Heart left ventricle (tissue), 16 donors: ENCODE results near the gene NRBF2. TPM values are rescaled to one million over a fixed set of nuclear protein-coding genes. Genes with fewer than 3 reads are reported as not detected.

ENCODE experiments used
- ATAC-seq, 4 donors: fragments of 200-7000 bp; cut with Tn5 transposase; one replicate each; pipeline ENCODE4 v1.9.1; 2020 to 2022; ENCODE audit warnings: moderate library complexity in 4 of 4, mild to moderate bottlenecking in 3 of 4, moderate number of reproducible peaks in 1 of 4
- DNase-seq, 5 donors: peaks; one replicate each; pipeline ENCODE4 v3.0.0-alpha.2; 2020
- H3K27ac ChIP-seq, 12 donors: fragments of 200-600 bp; sonication (generic) in 4 of 12; one replicate each; pipeline versions ENCODE4 v1.5.0 to v1.8.0; 2016 to 2022; ENCODE audit warnings: mild to moderate bottlenecking in 2 of 12
- H3K27me3 ChIP-seq, 9 donors: fragments of 200-600 bp; sonication (generic) in 2 of 9; one replicate each; pipeline versions ENCODE4 v1.5.1 to v1.8.0; 2016 to 2022; ENCODE audit warnings: mild to moderate bottlenecking in 3 of 9
- H3K36me3 ChIP-seq, 9 donors: fragments of 200-600 bp; sonication (generic) in 2 of 9; one replicate each; pipeline versions ENCODE4 v1.5.0 to v1.8.0; 2018 to 2022; ENCODE audit warnings: mild to moderate bottlenecking in 2 of 9
- H3K4me1 ChIP-seq, 12 donors: fragments of 200-600 bp; sonication (generic) in 4 of 12; one replicate each; pipeline versions ENCODE4 v1.5.0 to v1.8.0; 2016 to 2022; ENCODE audit warnings: mild to moderate bottlenecking in 3 of 12
- H3K4me3 ChIP-seq, 12 donors: fragments of 200-600 bp; sonication (generic) in 4 of 12; one replicate each; pipeline versions ENCODE4 v1.5.0 to v1.8.0; 2017 to 2022; ENCODE audit warnings: mild to moderate bottlenecking in 9 of 12, moderate library complexity in 4 of 12
- H3K9me3 ChIP-seq, 12 donors: fragments of 200-600 bp; sonication (generic) in 4 of 12; one replicate each; pipeline versions ENCODE4 v1.5.0 to v1.8.0; 2016 to 2022; ENCODE audit warnings: mild to moderate bottlenecking in 1 of 12
- POLR2A ChIP-seq, 2 donors: fragments of 450-650 bp; IDR thresholded peaks; one replicate each; pipeline ENCODE4 v1.6.1; 2017; ENCODE audit warnings: antibody characterized with exemption in 2 of 2, mild to moderate bottlenecking in 2 of 2, moderate library complexity in 2 of 2
- WGBS, 4 donors: extraction: QIAGEN DNeasy Blood & Tissue Kit in 2 of 4; methylation state at CpG; one replicate each; pipeline versions ENCODE4 v1.1.5 to v1.1.7; 2013 to 2018; 5-methylcytosine and 5-hydroxymethylcytosine counted together
- intact Hi-C, 10 donors: fragments of 100-400 bp; cut with DNase I; formaldehyde crosslinking; loops; one replicate each; pipeline versions ENCODE4 v1.11.1 to v1.14.2; 2022
- polyA plus RNA-seq, 2 donors: library from polyadenylated mRNA; stranded (reverse); fragments of 200-250 nt; gene quantifications; one replicate each; pipeline ENCODE4 v1.2.3, GENCODE V29; 2013
- total RNA-seq, 9 donors: library from RNA; depleted of rRNA in 2 of 9; stranded (reverse); fragments of >200 nt in 2 of 9; fragmentation: NEBNext Ultra II Directional in 3 of 9; extraction: Animal tissue kit (Norgen Biotek cat#: 25700) in 3 of 9; gene quantifications; one replicate each; pipeline versions ENCODE4 v1.1.0 to v1.2.4, GENCODE V29; 2016 to 2023
- TF ChIP-seq, protein P1 (sequence below), 12 donors: fragments of 200-600 bp; sonication (generic) in 4 of 12; IDR thresholded peaks; one replicate each; pipeline versions ENCODE4 v1.5.0 to v1.8.0; 2018 to 2022; ENCODE audit warnings: antibody characterized with exemption in 12 of 12, mild to moderate bottlenecking in 5 of 12
- donor health status: ischemic (EF 13 %, LVEDD 7.1; RV severe dilation, severe dysfunction).
- donor health status: healthy with polysubstance abuse.
- donor health status: DM: no; HTN: yes; CAD: no.
- donor health status: DM: no; HTN: no; CAD: no.
- donor health status: ischemic (EF 25% LVEDD 6.9; RV normal size, moderate dysfunction).
- donor health status: ischemic (EF 25% LVEDD 5.7; RV mildly dilated, moderate dysfunction).
- donor health status: healthy.
- donor health status: DM: yes; HTN: yes; CAD: no.
- donor health status: ischemic (EF 35%, LVEDD 5.7; RV mildly dilated, moderate dysfunction).
- donor health status: nonischemic (EF 11% LVEDD 7.7; RV severe dilation, severe dysfunction).
- donor health status: DM: yes; HTN: yes; CAD: no.
- donor health status: PGD.
- donor health status: ischemic (EF 29% LVEDD 5.4; RV normal size, mild dysfunction).
- donor health status: nonischemic (EF 23%, LVEDD 6.1; RV moderate dilation, normal function).

Gene NRBF2
- total and polyA plus RNA-seq, 11 donors: 2.7 to 18.3 (median 10.7) TPM

DNA sequence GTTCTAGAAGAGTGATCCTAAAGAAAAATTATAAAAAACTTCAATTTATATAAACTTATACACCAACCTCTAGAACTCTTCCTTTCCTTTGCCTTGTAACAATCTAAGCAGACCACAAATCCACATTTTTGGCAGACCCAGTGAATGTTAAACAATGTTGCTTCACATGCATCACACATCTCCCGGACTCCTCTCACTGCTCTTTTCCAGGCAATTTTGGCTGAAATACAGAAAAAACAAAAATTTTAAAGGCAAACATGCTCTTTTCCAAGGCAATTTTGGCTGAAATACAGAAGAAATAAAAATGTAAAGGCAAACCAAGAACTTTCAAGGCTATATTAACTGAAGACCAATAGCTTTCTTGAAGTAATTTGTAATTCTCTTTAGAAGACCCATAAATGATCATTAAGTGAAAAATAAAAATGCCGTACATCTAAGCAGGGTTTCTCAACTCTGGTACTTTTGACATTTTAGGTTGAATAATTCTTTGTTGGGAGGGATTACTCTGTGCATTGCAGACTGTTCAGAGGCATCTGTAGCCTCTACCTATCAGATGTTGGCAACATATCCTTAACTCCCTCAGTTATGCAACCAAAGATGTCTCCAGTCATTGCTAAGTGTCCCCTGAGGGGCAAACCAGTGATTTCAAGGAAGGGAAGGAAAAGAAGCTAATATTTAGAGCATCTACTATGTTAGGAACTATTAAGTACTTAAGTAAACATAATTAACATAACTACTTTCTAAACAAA is 64.4 kb downstream of the NRBF2 start:
- no peaks in the 10 kb centered on the region for H3K9me3 ChIP-seq
- ATAC-seq (peak in 2 of 4 donors; percentile 53 to 61), DNase-seq (no peak)
- no peaks in the 10 kb centered on the region for H3K27me3 ChIP-seq
- TF ChIP-seq, protein P1, sequence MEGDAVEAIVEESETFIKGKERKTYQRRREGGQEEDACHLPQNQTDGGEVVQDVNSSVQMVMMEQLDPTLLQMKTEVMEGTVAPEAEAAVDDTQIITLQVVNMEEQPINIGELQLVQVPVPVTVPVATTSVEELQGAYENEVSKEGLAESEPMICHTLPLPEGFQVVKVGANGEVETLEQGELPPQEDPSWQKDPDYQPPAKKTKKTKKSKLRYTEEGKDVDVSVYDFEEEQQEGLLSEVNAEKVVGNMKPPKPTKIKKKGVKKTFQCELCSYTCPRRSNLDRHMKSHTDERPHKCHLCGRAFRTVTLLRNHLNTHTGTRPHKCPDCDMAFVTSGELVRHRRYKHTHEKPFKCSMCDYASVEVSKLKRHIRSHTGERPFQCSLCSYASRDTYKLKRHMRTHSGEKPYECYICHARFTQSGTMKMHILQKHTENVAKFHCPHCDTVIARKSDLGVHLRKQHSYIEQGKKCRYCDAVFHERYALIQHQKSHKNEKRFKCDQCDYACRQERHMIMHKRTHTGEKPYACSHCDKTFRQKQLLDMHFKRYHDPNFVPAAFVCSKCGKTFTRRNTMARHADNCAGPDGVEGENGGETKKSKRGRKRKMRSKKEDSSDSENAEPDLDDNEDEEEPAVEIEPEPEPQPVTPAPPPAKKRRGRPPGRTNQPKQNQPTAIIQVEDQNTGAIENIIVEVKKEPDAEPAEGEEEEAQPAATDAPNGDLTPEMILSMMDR (IDR thresholded peaks at IDR 0.05): no peak
- TF ChIP-seq POLR2A (IDR thresholded peaks at IDR 0.05): no peak
- peak overlapping the region in 4 of 12 donors; percentile 0 to 50 (median 20) for H3K27ac ChIP-seq
- no peak overlapping the region for H3K4me3 ChIP-seq
- H3K4me1 ChIP-seq: peaks cover 0 to 38% (median 4%) of the 10 kb centered on the region in 12 donors
- WGBS, 4 donors: 64 to 81% (median 72%) methylated on average over 2 of the region's 2 CpGs
- intact Hi-C loops: no loop called here
- peaks cover 0 to 94% (median 83%) of the 10 kb centered on the region in 9 donors for H3K36me3 ChIP-seq

- peak in 1 of 4 donors; percentile 49 for ATAC-seq
- WGBS, 4 donors: 49 to 63% (median 55%) methylated on average over 2 of the region's 2 CpGs
- intact Hi-C loops: loop anchor here in 1 of 10 donors (10.0 kb wide), 1 partner anchor 425 kb away; no protein-coding TSS in a partner anchor
These were observed 66.6 kb downstream of the NRBF2 start for GRCh38 chr10:63199716-63200115.

GRCh38 chr10:63200431-63200830 is 67.3 kb downstream of the NRBF2 start:
- Histone ChIP-seq H3K4me1 (peaks cover 0 to 49% (median 12%) of the 10 kb centered on the region in 12 donors), H3K27ac (peak overlapping the region in 1 of 12 donors; percentile 24), H3K9me3 (no peaks in the 10 kb centered on the region), H3K4me3 (no peak overlapping the region), H3K36me3 (peaks cover 0 to 82% (median 61%) of the 10 kb centered on the region in 9 donors), H3K27me3 (no peaks in the 10 kb centered on the region)
- WGBS, 4 donors: 50 to 59% (median 56%) methylated on average over 6 of the region's 6 CpGs
- intact Hi-C loops: loop anchor here in 1 of 10 donors (10.0 kb wide), 1 partner anchor 424 kb away; no protein-coding TSS in a partner anchor
- no peak for TF ChIP-seq POLR2A (IDR thresholded peaks at IDR 0.05)
- TF ChIP-seq, protein P1 (IDR thresholded peaks at IDR 0.05): no peak
- DNase-seq: no peak
- no peak for ATAC-seq

More at GRCh38 chr10:63199716-63200115, 66.6 kb downstream of the NRBF2 start:
- Histone ChIP-seq H3K36me3 (peaks cover 0 to 82% (median 62%) of the 10 kb centered on the region in 9 donors), H3K9me3 (no peaks in the 10 kb centered on the region), H3K4me3 (no peak overlapping the region), H3K27me3 (no peaks in the 10 kb centered on the region), H3K4me1 (peaks cover 0 to 42% (median 6%) of the 10 kb centered on the region in 12 donors), H3K27ac (peak overlapping the region in 1 of 12 donors; percentile 8)
- no peak for DNase-seq
- TF ChIP-seq, protein P1 (IDR thresholded peaks at IDR 0.05): no peak
- no peak for TF ChIP-seq POLR2A (IDR thresholded peaks at IDR 0.05)

- intact Hi-C loops: loop anchor here in 1 of 10 donors (10.0 kb wide), 1 partner anchor 424 kb away; no protein-coding TSS in a partner anchor
- Histone ChIP-seq H3K36me3 (peaks cover 0 to 82% (median 61%) of the 10 kb centered on the region in 9 donors), H3K27me3 (no peaks in the 10 kb centered on the region), H3K4me3 (no peak overlapping the region), H3K27ac (no peak overlapping the region), H3K9me3 (no peaks in the 10 kb centered on the region), H3K4me1 (peaks cover 0 to 56% (median 17%) of the 10 kb centered on the region in 12 donors)
- TF ChIP-seq POLR2A (IDR thresholded peaks at IDR 0.05): no peak
- TF ChIP-seq, protein P1 (IDR thresholded peaks at IDR 0.05): no peak
- no peak for DNase-seq
- ATAC-seq: no peak
- 0 to 2% (median 0%) methylated on average over 1 of the region's 1 CpG for WGBS, 4 donors
These were observed 68.0 kb downstream of the NRBF2 start for GRCh38 chr10:63201118-63201517.
